ACC112 (cell line): ENCODE measurements around the gene SPR.
A peak's percentile ranks its signal among the peaks of the same experiment; 100 is the strongest.

ENCODE experiments used
- H2AFZ ChIP-seq: fragments of 200-600 bp; sonication (generic); one replicate; pipeline ENCODE4 v1.6.0; 2017; ENCODE audit warnings: antibody characterized with exemption, low read length; ENCODE audit not compliant: unreplicated experiment
- H3K27ac ChIP-seq: fragments of 200-600 bp; sonication (generic); 2 replicates; pipeline ENCODE4 v1.5.1; 2014; ENCODE audit warnings: low read depth, mild to moderate bottlenecking, antibody characterized with exemption, low read length, moderate library complexity
- H3K27me3 ChIP-seq: fragments of 200-600 bp; sonication (generic); 2 replicates; pipeline ENCODE4 v1.6.1; 2014; ENCODE audit warnings: mild to moderate bottlenecking, antibody characterized with exemption, low read length, moderate library complexity, mixed read lengths; ENCODE audit not compliant: insufficient read depth
- H3K36me3 ChIP-seq: fragments of 200-600 bp; sonication (generic); 2 replicates; pipeline ENCODE4 v1.6.1; 2016; ENCODE audit warnings: mild to moderate bottlenecking, antibody characterized with exemption, low read length, moderate library complexity, mixed read lengths; ENCODE audit not compliant: insufficient read depth
- H3K4me1 ChIP-seq: fragments of 200-600 bp; sonication (generic); one replicate; pipeline ENCODE4 v1.6.1; 2016; ENCODE audit warnings: low read length, mixed read lengths; ENCODE audit not compliant: insufficient read depth, unreplicated experiment, control insufficient read depth
- H3K4me3 ChIP-seq: fragments of 200-600 bp; sonication (generic); 2 replicates; pipeline ENCODE4 v1.5.1; 2014; ENCODE audit warnings: mild to moderate bottlenecking, low read depth, low read length
- H3K79me2 ChIP-seq: fragments of 200-600 bp; sonication (generic); one replicate; pipeline ENCODE4 v1.6.0; 2016; ENCODE audit warnings: low read length; ENCODE audit not compliant: control insufficient read depth, unreplicated experiment, insufficient read depth

The SPR gene

DNA sequence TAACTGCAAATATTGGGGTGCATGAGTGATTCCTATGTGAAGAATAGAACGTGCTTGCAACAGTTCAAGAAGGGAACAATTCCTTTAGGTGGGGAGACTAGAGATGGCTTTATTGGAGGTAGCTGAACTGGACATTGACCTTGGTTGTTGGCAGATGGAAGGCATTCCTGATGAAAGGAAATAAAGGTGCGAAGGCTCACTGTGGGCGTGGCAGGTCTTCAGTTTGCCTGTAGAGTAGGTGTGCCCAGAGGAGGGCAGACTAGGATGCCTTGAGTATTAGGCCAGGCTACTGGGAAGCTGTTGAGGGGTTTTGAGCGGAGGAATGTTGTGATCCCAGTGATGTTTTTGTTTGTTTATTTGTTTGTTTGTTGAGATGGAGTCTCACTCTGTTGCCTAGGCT lies 2.8 kb downstream of the SPR start:
- no peak overlapping the region for H3K4me3 ChIP-seq
- H3K27me3 ChIP-seq = no peaks in the 10 kb centered on the region
- no peak overlapping the region for H2AFZ ChIP-seq
- H3K27ac ChIP-seq = no peak overlapping the region
- H3K4me1 ChIP-seq = peaks cover 13% of the 10 kb centered on the region
- H3K79me2 ChIP-seq = no peaks in the 10 kb centered on the region
- H3K36me3 ChIP-seq = no peaks in the 10 kb centered on the region

DNA sequence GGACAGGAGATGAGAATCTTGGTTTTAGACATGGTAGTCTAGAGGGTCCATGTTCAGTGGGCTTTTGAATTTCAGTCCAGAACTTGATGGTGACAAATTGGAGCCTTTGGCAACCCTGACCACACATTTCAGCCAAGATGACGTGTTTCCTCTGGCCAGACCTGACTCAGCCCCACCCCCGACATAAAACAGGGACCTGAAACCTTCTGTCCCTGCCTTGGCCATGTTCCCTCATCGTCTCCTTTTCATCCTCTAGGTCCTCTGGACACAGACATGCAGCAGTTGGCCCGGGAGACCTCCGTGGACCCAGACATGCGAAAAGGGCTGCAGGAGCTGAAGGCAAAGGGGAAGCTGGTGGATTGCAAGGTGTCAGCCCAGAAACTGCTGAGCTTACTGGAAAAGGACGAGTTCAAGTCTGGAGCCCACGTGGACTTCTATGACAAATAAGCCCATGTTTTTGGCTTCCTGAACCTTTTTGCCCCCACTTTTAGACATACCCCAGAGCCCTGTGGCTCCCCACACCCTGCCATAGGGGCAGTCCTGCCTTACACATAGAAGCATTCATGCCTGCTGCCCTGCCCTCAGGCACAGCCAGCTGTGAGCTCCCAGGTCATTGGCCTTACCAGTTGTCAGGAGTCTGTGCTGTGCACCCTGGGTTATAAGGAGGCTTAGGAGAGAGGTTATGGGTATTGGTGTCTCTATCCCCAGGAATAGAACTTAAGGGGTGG lies 4.0 kb downstream of the SPR start:
- Histone ChIP-seq H3K36me3 (no peaks in the 10 kb centered on the region), H3K4me3 (no peak overlapping the region), H3K4me1 (peaks cover 23% of the 10 kb centered on the region), H2AFZ (no peak overlapping the region), H3K27ac (no peak overlapping the region), H3K27me3 (no peaks in the 10 kb centered on the region), H3K79me2 (no peaks in the 10 kb centered on the region)

DNA sequence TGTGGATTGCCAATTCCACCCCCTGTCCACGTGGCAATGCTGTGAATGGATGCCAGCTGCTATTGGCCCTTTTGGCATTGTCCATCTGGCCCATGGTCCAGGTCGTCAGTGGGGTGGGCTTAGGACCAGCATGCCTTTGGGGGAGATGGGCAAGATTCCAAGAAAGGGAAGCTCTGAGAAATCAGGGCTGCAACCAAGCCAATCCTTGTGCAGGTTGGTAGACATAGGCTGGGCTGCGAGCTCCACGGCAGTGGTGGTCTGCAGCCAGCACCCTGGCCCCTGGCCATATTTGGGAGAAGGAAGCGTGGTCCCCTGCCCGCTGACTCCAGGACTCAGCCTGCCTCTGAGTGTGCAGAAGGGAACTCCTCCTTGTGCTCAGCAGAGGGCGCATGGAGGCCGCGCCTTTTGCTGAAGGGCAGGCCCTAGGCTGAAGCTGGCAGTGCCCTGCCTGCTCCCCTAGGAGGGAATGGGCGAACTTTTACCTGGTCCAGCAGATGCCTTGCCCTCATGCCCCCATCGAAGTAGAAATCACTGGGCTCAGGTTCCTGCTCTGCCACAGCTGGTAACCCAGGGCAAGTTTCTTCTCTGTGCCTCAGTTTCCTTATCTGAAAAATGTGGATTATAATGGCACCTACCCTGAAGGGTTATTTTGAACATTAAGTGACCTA lies 5.4 kb downstream of the SPR start:
- Histone ChIP-seq H2AFZ (no peak overlapping the region), H3K27ac (no peak overlapping the region), H3K36me3 (no peaks in the 10 kb centered on the region), H3K4me1 (peaks cover 20% of the 10 kb centered on the region), H3K4me3 (no peak overlapping the region), H3K79me2 (no peaks in the 10 kb centered on the region), H3K27me3 (no peaks in the 10 kb centered on the region)

DNA sequence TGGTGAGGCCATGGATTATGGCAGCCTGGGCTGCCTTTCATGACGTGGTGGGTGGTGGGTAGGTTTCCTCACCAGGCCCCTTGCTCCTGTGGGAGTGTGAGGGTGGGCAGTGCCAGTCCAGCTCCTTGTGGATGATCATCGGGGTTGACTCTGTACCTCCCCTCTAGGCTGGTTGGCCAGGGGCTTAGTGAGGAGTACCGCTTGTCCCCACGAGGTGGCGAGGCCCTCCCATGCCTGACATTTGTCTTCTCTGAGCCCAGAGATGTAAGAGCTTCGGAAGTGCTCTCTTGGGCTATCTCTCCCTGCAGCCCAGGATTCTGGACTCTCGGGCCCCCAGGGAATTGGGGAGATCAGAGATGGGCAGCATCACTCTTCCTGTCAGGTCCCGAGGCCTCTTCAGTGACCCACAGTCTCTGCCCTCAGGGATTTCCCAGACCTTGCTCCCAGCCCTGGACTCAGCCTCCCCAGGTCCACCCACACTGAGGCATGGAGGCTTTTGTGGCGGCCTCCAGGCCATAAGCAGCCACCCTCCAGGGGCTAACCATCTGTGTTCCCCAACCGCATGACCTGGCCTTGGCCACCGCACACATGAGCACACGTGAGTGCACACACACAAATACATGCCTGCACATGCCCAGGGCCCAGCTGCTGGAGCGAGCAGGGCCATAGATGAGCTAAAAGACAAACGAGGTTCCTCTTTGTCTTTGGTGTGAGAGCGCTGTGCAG lies 6.5 kb downstream of the SPR start:
- no peak overlapping the region for H2AFZ ChIP-seq
- H3K27ac ChIP-seq = no peak overlapping the region
- no peaks in the 10 kb centered on the region for H3K79me2 ChIP-seq
- peaks cover 9% of the 10 kb centered on the region for H3K27me3 ChIP-seq
- H3K36me3 ChIP-seq = no peaks in the 10 kb centered on the region
- H3K4me1 ChIP-seq = peaks cover 14% of the 10 kb centered on the region
- no peak overlapping the region for H3K4me3 ChIP-seq

DNA sequence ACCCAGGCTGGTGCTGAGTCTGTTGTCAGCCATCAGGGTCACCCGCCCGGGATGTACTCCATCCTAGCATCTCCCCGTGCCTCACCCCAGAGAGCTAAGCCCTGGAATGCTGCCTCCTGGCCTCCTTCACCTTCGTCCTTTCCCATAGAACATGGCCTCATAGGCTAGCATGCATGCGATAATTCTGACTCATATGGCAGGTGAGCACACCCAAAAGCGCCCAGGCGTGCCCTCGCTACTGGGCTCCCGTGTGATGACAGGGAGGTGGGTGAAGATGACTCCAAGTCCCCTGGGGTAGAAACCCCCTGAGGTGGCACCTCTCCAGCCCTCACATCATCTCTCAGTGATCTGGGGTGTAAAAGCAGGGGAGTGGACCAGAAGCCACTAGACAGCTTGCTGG lies 7.3 kb downstream of the SPR start:
- Histone ChIP-seq H3K4me3 (no peak overlapping the region), H3K79me2 (no peaks in the 10 kb centered on the region), H3K27me3 (peaks cover 16% of the 10 kb centered on the region), H3K4me1 (peaks cover 11% of the 10 kb centered on the region), H2AFZ (no peak overlapping the region), H3K36me3 (no peaks in the 10 kb centered on the region), H3K27ac (no peak overlapping the region)

DNA sequence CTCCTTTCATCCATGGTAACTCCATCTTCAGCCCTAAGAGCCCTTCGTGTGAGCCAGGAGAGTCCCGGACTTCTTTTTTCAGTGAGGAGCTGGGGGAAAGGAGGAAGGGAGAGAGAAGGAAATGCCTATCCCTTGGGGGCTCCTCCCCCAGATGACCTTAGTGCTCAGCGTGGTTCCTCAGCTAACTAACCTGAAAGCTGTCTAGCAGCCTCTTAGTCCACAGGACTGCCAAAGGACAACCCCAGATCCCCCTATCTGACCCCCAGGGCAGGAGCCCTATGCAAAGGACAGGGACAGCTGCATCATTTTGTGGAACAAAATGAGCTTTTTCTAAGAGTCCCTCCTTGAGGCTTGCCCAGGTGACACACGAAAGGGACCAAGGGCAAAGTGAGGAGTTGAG lies 7.9 kb downstream of the SPR start:
- Histone ChIP-seq H3K36me3 (no peaks in the 10 kb centered on the region), H3K4me3 (no peak overlapping the region), H3K27me3 (peaks cover 17% of the 10 kb centered on the region), H3K4me1 (peaks cover 11% of the 10 kb centered on the region), H3K27ac (no peak overlapping the region), H3K79me2 (no peaks in the 10 kb centered on the region), H2AFZ (no peak overlapping the region)

DNA sequence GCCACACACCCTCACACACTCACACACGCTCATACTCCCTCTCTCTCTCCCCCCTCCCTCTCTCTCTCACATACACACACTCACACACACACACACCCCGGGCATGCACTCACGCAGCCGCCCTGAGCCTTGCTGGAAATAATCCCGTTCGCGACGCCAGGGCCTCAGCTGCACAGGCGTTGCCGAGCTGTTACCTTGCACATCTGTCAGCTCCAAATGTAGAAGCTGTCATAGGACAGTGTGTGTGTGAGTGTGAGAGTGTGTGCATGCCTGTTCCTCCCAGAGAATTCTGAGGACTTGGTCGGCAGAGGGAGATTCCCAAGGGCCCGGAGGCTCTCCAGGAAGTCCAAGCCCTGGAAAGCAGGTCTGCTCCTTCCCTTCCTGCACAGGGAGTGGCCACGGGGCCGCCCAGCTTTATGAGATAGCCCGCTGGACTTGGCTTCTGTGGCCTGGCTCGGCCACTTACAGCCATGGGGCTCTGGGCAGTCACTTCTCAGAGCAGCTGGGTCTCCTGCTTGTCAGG lies 8.6 kb downstream of the SPR start:
- H3K27me3 ChIP-seq = peaks cover 24% of the 10 kb centered on the region
- peaks cover 11% of the 10 kb centered on the region for H3K4me1 ChIP-seq
- H3K36me3 ChIP-seq = no peaks in the 10 kb centered on the region
- no peak overlapping the region for H3K27ac ChIP-seq
- no peak overlapping the region for H2AFZ ChIP-seq
- H3K79me2 ChIP-seq = no peaks in the 10 kb centered on the region
- peak overlapping the region; percentile 43 for H3K4me3 ChIP-seq

DNA sequence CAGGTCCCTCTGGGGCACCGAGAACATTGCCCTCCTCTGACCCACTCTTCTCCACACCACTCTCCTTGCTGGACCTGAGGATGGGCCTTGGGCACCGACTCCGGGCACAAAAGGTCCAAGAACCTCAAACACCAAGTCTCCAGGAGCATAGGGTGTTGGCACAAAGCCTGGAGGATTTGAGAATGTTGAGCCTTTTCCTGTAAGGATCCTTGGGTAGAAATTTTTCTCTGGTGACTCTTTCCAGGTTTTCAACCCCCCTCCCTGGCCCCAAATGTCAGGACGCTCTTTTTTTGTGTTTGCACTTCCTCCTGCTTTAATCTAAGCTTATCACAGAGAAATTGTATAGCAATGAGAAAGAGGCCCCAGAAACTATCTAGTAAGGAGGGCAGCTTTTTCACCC lies 9.2 kb downstream of the SPR start:
- no peak overlapping the region for H3K27ac ChIP-seq
- H2AFZ ChIP-seq = no peak overlapping the region
- H3K4me3 ChIP-seq = no peak overlapping the region
- H3K79me2 ChIP-seq = no peaks in the 10 kb centered on the region
- peaks cover 30% of the 10 kb centered on the region for H3K27me3 ChIP-seq
- no peaks in the 10 kb centered on the region for H3K36me3 ChIP-seq
- H3K4me1 ChIP-seq = peaks cover 11% of the 10 kb centered on the region

DNA sequence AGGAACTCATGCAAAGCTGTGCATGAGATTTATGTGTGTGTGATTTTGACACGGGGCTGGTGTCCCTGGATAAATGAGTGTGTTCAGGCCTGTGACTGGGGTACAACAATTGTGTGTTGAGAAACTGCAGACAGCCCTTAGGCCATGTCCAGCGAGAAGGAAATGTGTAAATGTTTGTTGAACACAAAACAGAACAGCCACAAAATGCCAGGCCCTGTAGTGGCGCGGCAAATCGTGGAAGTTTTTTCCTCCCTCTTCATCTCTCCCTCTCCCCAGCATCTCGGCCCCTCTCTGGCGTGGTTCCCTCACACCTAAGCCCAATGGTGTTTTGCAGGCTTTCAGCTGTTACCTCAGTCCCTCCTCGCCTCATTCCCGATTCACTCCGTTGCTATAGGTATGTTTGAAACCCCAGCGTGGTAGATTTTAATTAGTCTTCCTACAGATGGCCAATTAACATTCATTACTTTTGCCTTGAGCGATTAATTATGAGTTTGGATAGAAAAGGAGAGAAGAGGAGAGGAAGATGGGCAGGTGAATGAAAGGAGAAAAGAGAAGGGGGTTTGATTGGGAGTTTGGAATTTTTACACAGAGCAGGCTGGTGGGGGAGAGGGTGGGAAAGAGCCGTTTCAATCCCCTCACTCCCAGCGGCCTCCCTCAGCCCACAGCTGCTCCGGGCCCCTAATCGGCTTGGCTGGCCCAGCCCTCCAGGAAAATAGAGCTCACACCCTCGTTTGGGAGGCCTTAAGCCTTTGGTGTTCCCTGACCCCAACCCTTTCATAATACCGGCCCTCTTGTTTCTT lies 10.8 kb downstream of the SPR start:
- Histone ChIP-seq H3K27me3 (peaks cover 45% of the 10 kb centered on the region), H3K4me1 (peaks cover 11% of the 10 kb centered on the region), H3K4me3 (no peak overlapping the region), H2AFZ (no peak overlapping the region), H3K27ac (no peak overlapping the region), H3K36me3 (no peaks in the 10 kb centered on the region), H3K79me2 (no peaks in the 10 kb centered on the region)

DNA sequence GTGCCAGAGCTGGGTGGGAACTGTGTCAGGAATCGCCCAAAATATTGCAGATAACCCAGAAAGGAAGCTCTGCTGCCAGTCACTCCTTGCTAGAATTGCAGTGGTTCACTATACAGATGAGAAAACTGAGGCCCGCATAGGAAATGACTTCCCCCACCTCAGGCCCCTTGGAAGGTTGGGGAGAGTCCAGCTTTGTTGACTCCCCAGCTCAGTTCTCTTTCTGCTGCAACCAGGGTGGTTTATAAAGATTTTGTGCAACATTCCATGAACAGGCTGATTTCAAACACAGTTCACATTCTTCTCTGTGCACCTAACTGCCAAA lies 11.3 kb downstream of the SPR start:
- Histone ChIP-seq H3K27ac (no peak overlapping the region), H3K27me3 (peaks cover 51% of the 10 kb centered on the region), H3K4me3 (no peak overlapping the region), H3K4me1 (peaks cover 11% of the 10 kb centered on the region), H2AFZ (no peak overlapping the region), H3K79me2 (no peaks in the 10 kb centered on the region), H3K36me3 (no peaks in the 10 kb centered on the region)
